ENCODE data around the gene TRIM63. TPM values are rescaled to one million over a fixed set of nuclear protein-coding genes. Genes with fewer than 3 reads are reported as not detected.

The TRIM63 gene
- total RNA-seq, 1 experiment from 2014 or later = not detected

- POLR2A ChIA-PET (ENCODE audit: low non-redundant PET) = no interaction called here
- peaks cover 18% of the 10 kb centered on the region for H3K27me3 ChIP-seq (replicated peaks; ENCODE audit: insufficient read depth, low read depth, low read length, poor library complexity)
- CTCF ChIA-PET = no interaction called here
- no peaks in the 10 kb centered on the region for H3K36me3 ChIP-seq (ENCODE audit: insufficient read depth, low read length, poor library complexity, severe bottlenecking)
- no TSS peak for BruUV-seq (replicated peaks)
- H3K4me1 ChIP-seq (ENCODE audit: insufficient read depth, low read length, poor library complexity, severe bottlenecking) = no peaks in the 10 kb centered on the region
- no peak overlapping the region for H3K4me3 ChIP-seq (ENCODE audit: low read depth, low read length, poor library complexity, severe bottlenecking)
- no peaks in the 10 kb centered on the region for H3K9me3 ChIP-seq (ENCODE audit: low read depth, low read length, poor library complexity, severe bottlenecking)
- intact Hi-C loops (cut with micrococcal nuclease; ENCODE audit: unreplicated experiment) = no loop called here
- no peak overlapping the region for H3K27ac ChIP-seq (ENCODE audit: low read depth, low read length, poor library complexity, severe bottlenecking)
- no peak for DNase-seq (ENCODE audit: low spot score)
- no peak for TF ChIP-seq EZH2 (IDR thresholded peaks at IDR 0.05; ENCODE audit: borderline replicate concordance, low read depth, low read length, poor library complexity, severe bottlenecking)
- TF ChIP-seq CTCF (conservative IDR thresholded peaks at IDR 0.05; ENCODE audit: low read depth, low read length) = no peak
Measured at GRCh38 chr1:26066857-26067256, 573 bp downstream of the TRIM63 start.

GRCh38 chr1:26066160-26066559 lies 1.3 kb downstream of the TRIM63 start:
- H3K4me1 ChIP-seq (ENCODE audit: insufficient read depth, low read length, poor library complexity, severe bottlenecking) = no peaks in the 10 kb centered on the region
- H3K27me3 ChIP-seq (replicated peaks; ENCODE audit: insufficient read depth, low read depth, low read length, poor library complexity) = peaks cover 13% of the 10 kb centered on the region
- H3K27ac ChIP-seq (ENCODE audit: low read depth, low read length, poor library complexity, severe bottlenecking) = no peak overlapping the region
- ChIA-PET POLR2A (ENCODE audit: low non-redundant PET) (no interaction called here), CTCF (no interaction called here)
- no TSS peak for BruUV-seq (replicated peaks)
- DNase-seq (ENCODE audit: low spot score) = no peak
- H3K36me3 ChIP-seq (ENCODE audit: insufficient read depth, low read length, poor library complexity, severe bottlenecking) = no peaks in the 10 kb centered on the region
- TF ChIP-seq CTCF (conservative IDR thresholded peaks at IDR 0.05; ENCODE audit: low read depth, low read length) = no peak
- TF ChIP-seq EZH2 (IDR thresholded peaks at IDR 0.05; ENCODE audit: borderline replicate concordance, low read depth, low read length, poor library complexity, severe bottlenecking) = no peak
- no peaks in the 10 kb centered on the region for H3K9me3 ChIP-seq (ENCODE audit: low read depth, low read length, poor library complexity, severe bottlenecking)
- H3K4me3 ChIP-seq (ENCODE audit: low read depth, low read length, poor library complexity, severe bottlenecking) = no peak overlapping the region
- intact Hi-C loops (cut with micrococcal nuclease; ENCODE audit: unreplicated experiment) = no loop called here

- H3K27me3 ChIP-seq (replicated peaks; ENCODE audit: insufficient read depth, low read depth, low read length, poor library complexity) = peaks cover 15% of the 10 kb centered on the region
- ChIA-PET POLR2A (ENCODE audit: low non-redundant PET) (interaction anchor here (0.6 kb wide), 1 partner anchor 98 kb away, joined by 4 read pairs; no protein-coding TSS in a partner anchor), CTCF (no interaction called here)
- intact Hi-C loops (cut with micrococcal nuclease; ENCODE audit: unreplicated experiment) = no loop called here
- no peaks in the 10 kb centered on the region for H3K36me3 ChIP-seq (ENCODE audit: insufficient read depth, low read length, poor library complexity, severe bottlenecking)
- H3K27ac ChIP-seq (ENCODE audit: low read depth, low read length, poor library complexity, severe bottlenecking) = no peak overlapping the region
- BruUV-seq (replicated peaks) = no TSS peak
- DNase-seq (ENCODE audit: low spot score) = no peak
- H3K4me1 ChIP-seq (ENCODE audit: insufficient read depth, low read length, poor library complexity, severe bottlenecking) = no peaks in the 10 kb centered on the region
- no peak for TF ChIP-seq CTCF (conservative IDR thresholded peaks at IDR 0.05; ENCODE audit: low read depth, low read length)
- no peak for TF ChIP-seq EZH2 (IDR thresholded peaks at IDR 0.05; ENCODE audit: borderline replicate concordance, low read depth, low read length, poor library complexity, severe bottlenecking)
- no peak overlapping the region for H3K4me3 ChIP-seq (ENCODE audit: low read depth, low read length, poor library complexity, severe bottlenecking)
- H3K9me3 ChIP-seq (ENCODE audit: low read depth, low read length, poor library complexity, severe bottlenecking) = no peaks in the 10 kb centered on the region
Measured at GRCh38 chr1:26064553-26064952, 2.9 kb downstream of the TRIM63 start.

Data from A673 (cell line).